ENCODE measurements around the gene DTYMK. TPM values are rescaled to one million over a fixed set of nuclear protein-coding genes. Genes with fewer than 3 reads are reported as not detected.

DTYMK gene
- total RNA-seq, 2 experiments from 2014 or later, result 54.8 to 57.7 TPM

DNA sequence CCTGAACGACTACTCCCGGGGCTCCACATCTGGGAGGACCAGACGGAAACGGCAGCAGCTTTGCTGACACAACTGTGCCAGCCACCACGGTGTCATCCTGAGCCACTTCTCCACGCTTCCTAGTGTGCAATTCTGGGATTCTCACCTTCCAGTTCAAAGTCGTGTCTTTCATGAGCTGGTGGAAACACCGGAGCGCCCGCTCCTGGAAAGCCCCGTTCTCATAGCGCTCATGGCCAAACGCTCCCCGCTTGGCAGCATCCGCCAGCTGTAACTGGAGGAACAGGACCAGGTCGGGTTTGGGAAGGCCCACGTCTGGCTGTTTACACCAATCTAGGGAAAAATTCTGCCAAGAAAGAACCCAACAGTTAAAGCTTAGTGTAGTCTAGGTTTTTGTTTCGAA is 8.3 kb downstream of the DTYMK start:
- ChIA-PET POLR2A (interaction anchor here (1.8 kb wide), 1 partner anchor 9 kb away, joined by 7 read pairs; the partner anchor contains the start of gene DTYMK), CTCF (interaction anchor here (0.9 kb wide), 1 partner anchor 8 kb away, joined by 3 read pairs; the partner anchor contains the start of gene DTYMK)
- peaks cover 49% of the 10 kb centered on the region for H3K36me3 Mint-ChIP-seq (ENCODE audit: low read depth)
- H3K9me3 Mint-ChIP-seq, result no peaks in the 10 kb centered on the region
- peaks cover 15% of the 10 kb centered on the region for H3K4me1 Mint-ChIP-seq
- no peak overlapping the region for H3K27ac Mint-ChIP-seq
- H3K4me3 Mint-ChIP-seq, result no peak overlapping the region
- DNase-seq, result no peak
- H3K27me3 Mint-ChIP-seq, result no peaks in the 10 kb centered on the region

- Mint-ChIP-seq H3K9me3 (no peaks in the 10 kb centered on the region), H3K4me1 (peaks cover 21% of the 10 kb centered on the region), H3K36me3 (ENCODE audit: low read depth) (peaks cover 49% of the 10 kb centered on the region), H3K4me3 (no peak overlapping the region), H3K27me3 (no peaks in the 10 kb centered on the region), H3K27ac (no peak overlapping the region)
- CTCF ChIA-PET, result no interaction called here
- no peak for DNase-seq
- POLR2A ChIA-PET, result interaction anchor here (1.8 kb wide), 1 partner anchor 10 kb away, joined by 7 read pairs; the partner anchor contains the start of gene DTYMK
Observed at GRCh38 chr2:241677392-241677791, 9.2 kb downstream of the DTYMK start.

DNA sequence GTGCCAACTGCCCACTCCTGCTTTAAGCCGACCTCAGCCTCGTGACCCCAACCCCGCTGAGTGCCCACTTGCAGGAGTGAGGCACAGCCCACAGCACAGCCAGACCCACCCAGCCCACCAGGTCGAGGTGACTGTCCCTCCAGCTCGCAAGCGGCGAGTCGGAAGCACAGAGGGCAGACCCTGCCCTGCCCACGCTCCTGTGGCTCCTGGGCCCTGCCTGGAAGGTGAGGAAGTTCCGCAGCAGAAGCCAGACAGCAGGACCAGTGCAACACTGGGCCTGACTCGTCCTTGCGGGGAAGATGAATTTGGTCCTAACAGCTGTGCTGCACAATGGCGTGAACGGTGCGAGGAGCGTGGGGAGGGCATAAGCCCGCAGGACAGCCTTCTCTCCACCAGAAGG is 9.9 kb downstream of the DTYMK start:
- CTCF ChIA-PET, result no interaction called here
- POLR2A ChIA-PET, result no interaction called here

DNA sequence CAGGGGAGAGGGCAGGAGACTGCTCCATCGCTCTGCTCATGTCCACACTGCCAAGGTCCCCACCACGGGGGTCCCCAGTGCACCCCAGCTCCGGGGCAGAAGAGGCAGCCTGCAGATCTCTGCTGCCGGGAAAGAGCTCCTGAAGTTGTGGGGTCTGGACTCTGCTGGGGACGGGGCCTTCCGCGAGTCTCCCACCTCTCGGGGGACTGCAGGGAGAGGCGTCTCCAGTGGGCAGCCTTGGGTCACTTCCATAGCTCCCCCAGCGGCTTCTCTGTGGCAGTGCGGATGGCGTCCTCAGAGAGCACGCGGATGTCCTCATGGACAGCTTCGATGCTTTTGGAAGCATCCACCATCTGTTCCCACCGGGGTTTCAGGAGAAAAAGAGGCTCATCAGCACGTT is 10.7 kb downstream of the DTYMK start:
- Mint-ChIP-seq H3K27ac (no peak overlapping the region), H3K4me3 (no peak overlapping the region), H3K27me3 (no peaks in the 10 kb centered on the region), H3K36me3 (ENCODE audit: low read depth) (peaks cover 34% of the 10 kb centered on the region), H3K9me3 (no peaks in the 10 kb centered on the region), H3K4me1 (peaks cover 17% of the 10 kb centered on the region)
- CTCF ChIA-PET, result no interaction called here
- DNase-seq, result no peak
- POLR2A ChIA-PET, result interaction anchor here (1.4 kb wide), 1 partner anchor 11 kb away, joined by 7 read pairs; the partner anchor contains the start of gene DTYMK

More for the DNA sequence above, 9.9 kb downstream of the DTYMK start:
- H3K4me1 Mint-ChIP-seq, result peaks cover 19% of the 10 kb centered on the region
- no peak overlapping the region for H3K27ac Mint-ChIP-seq
- no peak overlapping the region for H3K4me3 Mint-ChIP-seq
- peaks cover 42% of the 10 kb centered on the region for H3K36me3 Mint-ChIP-seq (ENCODE audit: low read depth)
- no peaks in the 10 kb centered on the region for H3K9me3 Mint-ChIP-seq
- no peak for DNase-seq
- H3K27me3 Mint-ChIP-seq, result no peaks in the 10 kb centered on the region

- H3K4me1 Mint-ChIP-seq, result peaks cover 13% of the 10 kb centered on the region
- H3K36me3 Mint-ChIP-seq (ENCODE audit: low read depth), result peaks cover 31% of the 10 kb centered on the region
- CTCF ChIA-PET, result no interaction called here
- H3K27ac Mint-ChIP-seq, result no peak overlapping the region
- H3K27me3 Mint-ChIP-seq, result no peaks in the 10 kb centered on the region
- POLR2A ChIA-PET, result no interaction called here
- no peaks in the 10 kb centered on the region for H3K9me3 Mint-ChIP-seq
- no peak overlapping the region for H3K4me3 Mint-ChIP-seq
- no peak for DNase-seq
Observed at GRCh38 chr2:241673797-241674725, 12.6 kb downstream of the DTYMK start.

DNA sequence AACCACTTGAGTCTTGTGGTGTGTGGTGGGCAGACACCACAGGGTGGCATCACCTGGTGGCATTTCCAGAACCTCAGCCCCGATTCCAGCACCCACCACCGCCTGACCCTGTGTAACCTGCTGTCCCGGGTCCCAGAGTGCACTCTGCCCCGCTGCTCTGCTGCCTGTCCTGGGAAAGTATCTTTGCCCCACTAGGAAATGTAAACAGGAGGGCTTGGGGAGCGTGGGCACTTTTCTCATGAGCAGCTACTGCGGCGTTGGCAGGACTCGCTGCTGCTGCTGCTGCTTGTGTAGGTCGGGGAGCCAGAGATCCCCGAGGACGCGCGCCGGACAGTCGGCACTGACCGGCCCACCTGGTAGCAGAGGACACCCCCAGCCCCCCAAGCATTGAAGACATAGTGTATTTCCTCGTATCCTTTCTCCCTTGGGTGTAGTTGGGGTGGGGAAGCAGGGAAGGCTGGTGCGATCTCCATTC is 13.4 kb downstream of the DTYMK start:
- no peaks in the 10 kb centered on the region for H3K27me3 Mint-ChIP-seq
- H3K4me1 Mint-ChIP-seq, result peaks cover 13% of the 10 kb centered on the region
- H3K36me3 Mint-ChIP-seq (ENCODE audit: low read depth), result peaks cover 28% of the 10 kb centered on the region
- H3K4me3 Mint-ChIP-seq, result no peak overlapping the region
- CTCF ChIA-PET, result no interaction called here
- DNase-seq, result no peak
- no peaks in the 10 kb centered on the region for H3K9me3 Mint-ChIP-seq
- POLR2A ChIA-PET, result interaction anchor here (1.5 kb wide), 1 partner anchor 14 kb away, joined by 4 read pairs; the partner anchor contains the start of gene DTYMK
- no peak overlapping the region for H3K27ac Mint-ChIP-seq

- ChIA-PET POLR2A (interaction anchor here (1.1 to 1.5 kb wide), 2 partner anchors 8 to 14 kb away, joined by 4 read pairs; partner anchors contain the start of gene DTYMK), CTCF (no interaction called here)
- Mint-ChIP-seq H3K9me3 (no peaks in the 10 kb centered on the region), H3K27me3 (no peaks in the 10 kb centered on the region), H3K4me1 (peaks cover 13% of the 10 kb centered on the region), H3K4me3 (no peak overlapping the region), H3K27ac (no peak overlapping the region), H3K36me3 (ENCODE audit: low read depth) (peaks cover 26% of the 10 kb centered on the region)
- DNase-seq, result no peak
Observed at GRCh38 chr2:241672243-241673188, 14.1 kb downstream of the DTYMK start.

DNA sequence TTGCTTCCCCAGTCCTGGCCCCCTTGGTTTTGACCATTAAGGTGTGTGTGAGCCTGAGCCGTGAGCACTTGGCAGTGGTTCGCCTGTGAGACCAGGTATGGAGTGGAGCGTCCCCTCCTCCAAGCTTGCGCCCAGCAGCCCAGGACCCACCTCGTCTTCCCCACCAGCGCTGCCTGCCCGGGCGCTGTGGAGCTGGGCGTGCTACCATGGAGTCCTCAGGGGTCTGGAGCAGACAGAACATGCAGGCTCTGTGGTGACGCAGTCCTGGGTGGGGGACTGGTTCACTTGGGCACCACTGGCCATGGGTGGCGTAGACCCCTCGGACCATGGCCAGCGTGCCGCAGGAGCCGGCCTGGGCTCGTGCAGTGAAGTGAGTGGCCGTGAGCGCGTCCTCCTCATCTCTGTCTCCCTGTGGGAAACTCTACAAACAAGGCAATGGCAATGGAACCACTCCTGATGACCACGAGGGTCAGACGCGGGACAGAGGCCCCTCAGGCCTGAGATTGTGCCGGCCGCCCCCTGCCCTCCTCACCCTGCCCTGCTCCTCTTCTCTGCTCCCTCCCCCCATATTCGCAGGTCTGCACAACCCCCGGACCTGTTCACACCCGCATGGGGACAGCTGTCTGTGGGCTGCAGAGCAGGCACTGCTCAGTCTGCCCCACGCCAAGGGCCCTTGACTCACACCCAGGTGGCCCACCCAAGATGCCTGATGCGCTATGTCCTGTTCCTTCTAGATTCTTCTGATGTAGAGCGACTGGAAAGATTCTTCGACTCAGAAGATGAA is 15.0 kb downstream of the DTYMK start:
- ChIA-PET CTCF (no interaction called here), POLR2A (interaction anchor here (1.1 to 1.5 kb wide), 2 partner anchors 9 to 15 kb away, joined by 4 read pairs; partner anchors contain the start of gene DTYMK)
- no peak overlapping the region for H3K27ac Mint-ChIP-seq
- no peak for DNase-seq
- H3K9me3 Mint-ChIP-seq, result no peaks in the 10 kb centered on the region
- H3K27me3 Mint-ChIP-seq, result no peaks in the 10 kb centered on the region
- H3K4me1 Mint-ChIP-seq, result peaks cover 13% of the 10 kb centered on the region
- no peak overlapping the region for H3K4me3 Mint-ChIP-seq
- H3K36me3 Mint-ChIP-seq (ENCODE audit: low read depth), result peaks cover 20% of the 10 kb centered on the region

DNA sequence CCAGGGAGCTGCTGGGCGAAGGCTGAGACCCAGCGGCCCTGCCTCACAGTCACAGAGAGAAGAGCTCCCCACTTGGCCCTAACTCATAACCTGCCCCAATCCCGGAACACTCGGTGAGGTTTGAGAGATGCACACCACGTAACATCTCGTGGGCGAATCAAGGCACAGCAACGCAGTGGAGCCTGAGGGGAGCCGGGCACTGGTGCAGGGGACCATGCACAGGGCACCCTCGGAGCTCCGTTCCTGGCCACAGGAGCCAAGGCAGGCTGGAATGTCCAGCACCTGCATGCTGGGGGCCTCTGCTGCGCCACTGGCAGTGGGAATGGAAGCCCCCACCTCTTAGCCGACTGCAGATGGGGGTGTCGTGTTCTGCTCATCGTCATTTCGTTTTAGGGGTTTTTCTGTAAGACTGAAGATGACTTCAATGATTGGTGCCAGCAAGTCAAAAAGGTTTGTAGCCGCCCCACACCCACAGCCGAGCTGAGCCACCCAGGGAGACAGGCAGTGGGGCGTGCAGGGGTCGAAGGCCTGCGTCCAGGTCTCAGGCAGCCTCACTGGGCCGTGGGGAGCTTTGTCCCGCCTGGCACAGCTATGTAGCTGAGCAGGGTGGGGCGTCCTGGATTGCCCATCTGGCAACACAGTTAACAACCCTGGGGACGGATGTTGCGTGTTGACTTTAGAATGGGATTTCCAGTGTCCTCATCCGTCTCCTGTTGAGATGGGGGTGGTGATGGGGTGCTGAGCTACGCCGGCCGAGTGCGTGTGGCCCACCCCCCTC is 16.1 kb downstream of the DTYMK start:
- CTCF ChIA-PET, result no interaction called here

DNA sequence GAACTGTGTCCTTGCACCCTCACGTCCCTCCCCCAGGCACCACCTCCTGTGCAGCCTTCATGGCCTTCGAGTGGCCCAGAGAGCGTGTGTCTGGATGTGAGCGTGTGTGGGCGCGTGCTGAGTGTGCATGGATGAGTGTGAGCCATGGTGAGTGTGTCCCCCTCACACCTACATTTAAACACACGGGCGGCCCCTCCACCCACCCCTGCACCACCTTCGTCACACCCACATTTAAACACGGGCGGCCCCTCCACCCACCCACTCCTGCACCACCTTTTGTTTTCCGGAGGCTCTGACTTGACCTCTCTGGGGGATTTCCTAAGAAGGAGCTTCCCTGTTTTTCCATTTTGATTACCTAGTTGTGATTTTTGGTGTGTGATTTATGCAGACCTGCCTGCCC is 17.8 kb downstream of the DTYMK start:
- Mint-ChIP-seq H3K27ac (no peak overlapping the region), H3K36me3 (ENCODE audit: low read depth) (peaks cover 9% of the 10 kb centered on the region), H3K4me1 (peaks cover 20% of the 10 kb centered on the region), H3K9me3 (no peaks in the 10 kb centered on the region), H3K4me3 (no peak overlapping the region), H3K27me3 (no peaks in the 10 kb centered on the region)
- ChIA-PET POLR2A (no interaction called here), CTCF (interaction anchor here (2.2 kb wide), 1 partner anchor 210 kb away, joined by 7 read pairs; no protein-coding TSS in a partner anchor)
- DNase-seq, result no peak

More for the DNA sequence above, 16.1 kb downstream of the DTYMK start:
- Mint-ChIP-seq H3K9me3 (no peaks in the 10 kb centered on the region), H3K27me3 (no peaks in the 10 kb centered on the region), H3K4me1 (peaks cover 16% of the 10 kb centered on the region), H3K27ac (no peak overlapping the region), H3K4me3 (no peak overlapping the region), H3K36me3 (ENCODE audit: low read depth) (peaks cover 13% of the 10 kb centered on the region)
- POLR2A ChIA-PET, result interaction anchor here (0.6 to 1.3 kb wide), 2 partner anchors 17 to 42 kb away, joined by 3 read pairs; partner anchors contain the start of gene DTYMK
- no peak for DNase-seq

GRCh38 chr2:241668354-241668753 is 18.3 kb downstream of the DTYMK start:
- no peak for DNase-seq
- Mint-ChIP-seq H3K4me3 (no peak overlapping the region), H3K4me1 (peaks cover 16% of the 10 kb centered on the region), H3K27me3 (no peaks in the 10 kb centered on the region), H3K36me3 (ENCODE audit: low read depth) (peaks cover 9% of the 10 kb centered on the region), H3K9me3 (no peaks in the 10 kb centered on the region), H3K27ac (no peak overlapping the region)
- CTCF ChIA-PET, result interaction anchor here (2.2 kb wide), 1 partner anchor 210 kb away, joined by 7 read pairs; no protein-coding TSS in a partner anchor
- POLR2A ChIA-PET, result no interaction called here

Measured in activated CD4-positive, alpha-beta memory T cell treated with anti-CD3 and anti-CD28 coated beads, Interleukin-2, amount 10 ng/mL, durations not matched to agents 7 days and 5 days (primary cell).